HG02642 (cell line): ENCODE measurements around the gene ZNF283.
"Not testable (repeated sequence)": the region's sequence is repeated elsewhere in the genome, so short reads cannot be mapped to it uniquely, and the experiment has no call there.

ENCODE experiments used
- ATAC-seq: cut with Tn5 transposase; IDR thresholded peaks from one replicate; pipeline ENCODE4 v1.9.1; 2021; ENCODE audit warnings: mild to moderate bottlenecking; ENCODE audit not compliant: unreplicated experiment, poor library complexity

The ZNF283 gene

GRCh38 chr19:43798546-43799409 is 28.3 kb upstream of the ZNF283 start:
- no peak for ATAC-seq

DNA sequence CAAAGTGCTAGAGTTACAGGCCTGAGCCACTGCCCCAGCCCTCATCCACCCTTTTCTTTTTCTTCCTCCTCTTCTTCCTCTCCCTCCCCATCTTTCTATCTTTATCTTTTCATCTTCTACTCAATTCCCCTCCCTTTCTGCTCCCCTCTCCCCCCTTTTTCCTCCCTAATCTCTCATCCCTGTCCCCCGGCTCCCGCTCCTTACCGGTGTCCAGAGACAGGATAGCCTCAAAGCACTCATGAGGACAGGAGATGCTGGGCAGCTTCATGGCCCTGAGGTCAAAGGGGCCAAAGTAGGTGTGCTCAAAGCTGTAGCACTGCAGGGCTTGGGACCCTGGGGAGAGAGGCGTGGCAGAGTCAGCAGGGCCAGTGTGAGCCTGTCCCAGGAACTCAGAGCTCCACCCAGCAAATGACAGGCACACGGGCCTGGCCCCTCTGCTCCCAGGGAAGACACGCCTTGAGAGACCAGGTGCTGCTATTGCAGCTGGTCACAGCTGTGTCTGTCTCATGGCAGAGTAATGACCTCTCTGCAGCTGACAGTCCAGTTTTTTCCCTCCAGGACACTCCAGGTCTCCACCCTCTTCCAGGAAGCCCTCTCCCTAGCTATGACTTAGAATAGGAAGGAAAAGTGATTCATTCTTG is 27.5 kb upstream of the ZNF283 start:
- no peak for ATAC-seq

- no peak for ATAC-seq
Observed at GRCh38 chr19:43802216-43802951, 24.7 kb upstream of the ZNF283 start, which contains the start of gene LYPD5. Gene LYPD5 (minus strand): TSS chr19:43802447. CDS start chr19:43802380, 67 bp downstream.

DNA sequence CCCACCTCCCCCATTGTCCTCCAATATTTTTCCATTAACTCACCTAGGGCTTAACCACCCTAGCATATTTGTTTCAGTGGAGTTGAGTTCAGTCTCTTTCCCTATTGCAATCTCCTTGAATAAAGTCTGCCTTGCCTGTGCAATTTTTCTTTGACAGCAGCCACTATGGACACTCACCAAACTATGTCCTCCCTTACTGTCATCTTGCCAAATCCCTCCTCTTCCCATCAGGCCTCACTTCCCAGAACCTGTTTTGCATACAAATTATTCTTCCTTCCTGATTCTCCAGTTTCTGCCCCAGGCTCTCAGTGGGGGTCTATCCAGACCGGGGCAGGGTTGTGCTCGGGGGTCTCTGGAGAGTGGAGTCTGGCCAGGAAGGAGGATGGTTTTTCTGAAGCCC is 22.7 kb upstream of the ZNF283 start:
- no peak for ATAC-seq

DNA sequence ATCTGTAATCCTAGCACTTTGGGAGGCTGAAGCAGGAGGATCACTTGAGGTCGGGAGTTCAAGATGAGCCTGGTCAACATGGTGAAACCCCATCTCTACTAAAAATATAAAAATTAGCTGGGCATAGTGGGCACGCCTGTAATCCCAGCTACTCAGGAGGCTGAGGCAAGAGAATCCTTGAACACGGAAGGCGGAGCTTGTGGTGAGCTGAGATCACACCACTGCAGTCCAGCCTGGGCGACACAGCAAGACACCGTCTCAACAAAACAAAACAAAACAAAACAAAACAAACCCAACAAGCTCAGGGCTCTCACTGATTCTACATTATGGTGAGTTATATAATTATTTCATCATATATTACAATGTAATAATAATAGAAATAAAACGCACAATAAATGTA is 20.7 kb upstream of the ZNF283 start:
- ATAC-seq = not testable (repeated sequence)

GRCh38 chr19:43806848-43807247 is 20.3 kb upstream of the ZNF283 start:
- no peak for ATAC-seq

DNA sequence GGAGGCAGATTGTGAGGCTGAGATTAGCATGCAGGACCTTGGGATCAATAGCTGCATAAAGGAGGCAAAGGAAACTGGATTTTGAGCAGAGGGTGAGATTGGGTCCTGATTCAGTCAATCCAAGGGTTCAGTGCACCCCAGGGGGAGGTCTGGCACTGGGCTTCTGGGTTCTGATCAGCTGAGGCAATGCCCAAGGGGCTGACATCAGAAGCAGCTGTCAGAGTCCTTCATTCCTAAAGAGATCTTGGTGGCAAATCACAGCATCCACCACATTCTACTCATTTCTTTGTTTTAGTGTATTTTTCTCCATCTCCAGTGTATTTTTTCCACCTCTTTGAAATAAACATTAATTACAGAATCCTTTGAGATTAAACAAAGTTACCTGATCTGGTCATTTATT is 19.5 kb upstream of the ZNF283 start:
- ATAC-seq = no peak

DNA sequence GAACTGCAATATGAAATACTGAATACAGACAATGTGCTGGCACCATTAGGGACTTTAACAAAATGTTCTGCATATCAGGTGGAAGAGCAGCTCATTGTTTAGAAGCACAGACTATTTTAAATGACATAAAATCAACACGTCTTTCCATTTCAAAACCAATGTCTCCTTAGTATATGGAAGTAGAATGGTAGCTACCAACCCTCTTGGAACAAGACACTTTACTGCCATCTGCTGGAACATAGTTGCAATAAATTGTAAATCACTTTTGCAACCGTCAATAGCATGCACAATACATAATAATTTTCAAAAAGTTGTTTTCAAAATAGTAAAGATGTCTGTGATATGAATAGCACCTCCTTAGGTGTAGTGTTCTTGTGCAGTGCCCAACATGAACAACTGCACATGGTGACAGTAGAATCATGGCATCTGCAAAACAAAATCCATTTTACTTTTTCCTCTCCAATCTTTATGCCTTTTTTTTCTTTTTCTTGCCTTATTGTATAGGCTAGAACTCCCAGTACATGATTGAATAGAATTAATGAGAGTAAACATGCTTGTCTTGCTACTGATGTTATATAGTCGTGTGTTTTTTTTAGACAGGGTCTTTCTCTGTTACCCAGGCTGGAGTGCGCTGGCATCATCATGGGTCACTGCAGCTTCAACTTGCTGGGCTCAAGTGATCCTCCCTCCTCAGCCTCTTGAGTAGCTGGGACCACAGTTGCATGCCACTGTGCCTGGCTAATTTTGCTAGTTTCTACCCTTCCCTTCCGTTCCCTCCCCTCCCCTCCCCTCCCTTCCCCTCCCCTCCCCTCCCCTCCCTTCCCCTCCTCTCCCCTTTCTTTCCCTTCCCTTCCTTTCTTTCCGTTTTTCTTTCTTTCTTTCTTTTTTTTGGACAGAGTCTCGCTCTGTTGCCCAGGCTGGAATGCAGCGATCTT is 17.1 kb upstream of the ZNF283 start:
- no peak for ATAC-seq

DNA sequence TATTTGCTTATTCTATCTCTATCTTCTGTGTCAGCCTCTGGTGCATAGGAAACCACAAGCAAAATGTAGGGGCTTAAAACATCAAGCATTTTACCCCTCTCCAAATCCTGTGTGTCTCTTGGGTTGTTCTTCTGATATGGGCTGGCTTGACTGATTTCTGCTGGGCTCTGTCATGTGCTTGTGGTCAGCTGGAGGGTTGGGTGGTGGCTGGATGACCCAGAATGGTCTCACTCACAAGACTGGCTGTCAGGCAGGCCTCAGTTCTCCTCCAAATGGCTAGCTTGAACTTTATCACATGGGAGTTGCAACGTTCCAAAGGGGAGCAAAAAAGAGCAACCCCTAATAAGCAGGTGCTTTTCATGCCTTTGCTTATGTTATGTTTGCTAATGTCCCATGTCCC is 15.3 kb upstream of the ZNF283 start:
- ATAC-seq = no peak

DNA sequence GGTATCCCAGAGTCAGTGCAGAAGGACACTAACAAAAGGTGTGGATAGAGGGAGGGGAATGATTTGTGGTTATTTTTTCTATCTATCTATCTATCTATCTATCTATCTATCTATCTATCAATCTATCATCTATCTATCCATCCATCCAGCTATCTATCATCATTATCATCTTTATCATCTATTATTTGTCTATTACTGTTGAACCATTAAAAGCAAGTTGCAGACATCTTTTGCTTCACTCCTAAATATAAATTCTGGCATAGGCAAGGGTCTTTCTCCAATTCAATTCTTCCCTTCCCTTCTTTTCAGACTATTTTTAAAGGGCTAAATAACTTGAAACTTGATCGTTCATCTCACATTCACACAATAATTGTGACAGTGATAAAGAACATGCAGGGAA is 14.9 kb upstream of the ZNF283 start:
- no peak for ATAC-seq

- no peak for ATAC-seq
Observed at GRCh38 chr19:43812688-43813087, 14.4 kb upstream of the ZNF283 start.

GRCh38 chr19:43814663-43815352 is 12.3 kb upstream of the ZNF283 start:
- ATAC-seq = no peak

GRCh38 chr19:43817454-43817853 is 9.7 kb upstream of the ZNF283 start:
- not testable (repeated sequence) for ATAC-seq

DNA sequence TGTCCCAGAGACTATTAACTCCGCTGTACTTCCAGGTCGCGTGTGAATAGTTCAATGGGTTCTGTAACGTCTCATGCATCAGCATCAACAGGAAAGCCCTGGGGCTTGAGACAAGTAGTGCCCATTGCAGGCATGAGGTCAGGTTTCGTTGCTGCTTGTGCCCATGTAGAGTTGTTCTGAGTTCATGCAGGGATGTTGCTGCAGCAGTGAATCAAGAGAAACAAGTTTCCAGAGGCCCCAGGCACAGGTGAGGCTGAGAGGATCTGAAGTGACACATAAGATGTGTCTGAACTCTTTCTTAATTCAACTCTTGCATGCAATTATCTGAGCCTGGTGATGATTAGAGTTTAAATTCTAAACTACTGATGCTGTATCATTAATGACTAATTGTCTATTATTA is 8.6 kb upstream of the ZNF283 start:
- no peak for ATAC-seq

DNA sequence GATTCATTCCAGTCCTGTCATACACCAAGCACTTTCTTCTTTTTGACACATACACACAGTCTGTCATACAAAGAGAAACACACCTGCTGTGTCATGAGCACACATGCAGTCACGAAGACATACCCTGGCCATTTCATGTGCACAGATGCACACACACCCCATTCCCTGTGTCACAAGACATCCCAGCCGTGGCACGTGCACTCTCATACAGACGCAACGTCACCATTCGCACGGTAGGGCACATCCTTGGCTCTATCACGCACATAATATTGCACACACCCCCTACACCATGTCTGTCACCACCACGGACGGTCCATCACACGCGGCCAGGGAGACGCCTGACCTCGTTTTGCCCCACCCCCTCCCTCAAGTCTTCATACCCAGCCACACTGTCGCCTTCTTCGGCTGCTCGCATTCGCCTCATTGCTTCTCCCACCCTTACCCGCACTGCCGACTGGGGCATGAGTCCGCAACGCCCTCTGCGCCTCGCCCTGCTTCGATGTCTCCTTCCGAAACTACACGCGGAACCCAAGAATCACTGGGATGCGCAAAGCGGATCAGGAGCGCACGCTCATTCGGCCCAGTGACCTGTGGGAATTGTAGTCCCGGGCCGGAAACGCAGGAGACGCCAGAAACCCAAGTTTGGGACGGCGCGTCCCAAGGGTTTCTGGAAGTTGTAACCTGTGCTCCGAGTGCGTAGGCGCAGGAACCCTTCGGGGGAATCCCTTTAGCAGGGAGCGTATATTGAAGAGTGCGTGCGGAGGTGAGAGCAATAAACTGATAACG is 6.8 kb upstream of the ZNF283 start:
- ATAC-seq = no peak

- no peak for ATAC-seq
Observed at GRCh38 chr19:43820884-43821215, 6.3 kb upstream of the ZNF283 start.

DNA sequence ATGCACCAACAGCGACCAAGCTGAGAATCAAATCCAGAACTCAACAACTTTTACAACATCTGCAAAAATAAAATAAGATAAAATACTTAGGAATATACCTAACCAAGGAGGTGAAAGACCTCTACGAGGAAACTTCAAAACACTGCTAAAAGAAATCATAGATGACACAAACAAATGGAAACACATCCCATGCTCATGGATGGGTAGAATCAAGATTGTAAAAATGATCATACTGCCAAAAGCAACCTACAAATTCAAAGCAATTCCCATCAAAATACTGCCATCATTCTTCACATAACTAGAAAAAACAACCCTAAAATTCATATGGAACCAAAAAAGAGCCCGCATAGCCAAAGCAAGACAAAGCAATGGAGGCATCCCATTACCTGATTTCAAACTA is 3.3 kb upstream of the ZNF283 start:
- ATAC-seq = not testable (repeated sequence)

DNA sequence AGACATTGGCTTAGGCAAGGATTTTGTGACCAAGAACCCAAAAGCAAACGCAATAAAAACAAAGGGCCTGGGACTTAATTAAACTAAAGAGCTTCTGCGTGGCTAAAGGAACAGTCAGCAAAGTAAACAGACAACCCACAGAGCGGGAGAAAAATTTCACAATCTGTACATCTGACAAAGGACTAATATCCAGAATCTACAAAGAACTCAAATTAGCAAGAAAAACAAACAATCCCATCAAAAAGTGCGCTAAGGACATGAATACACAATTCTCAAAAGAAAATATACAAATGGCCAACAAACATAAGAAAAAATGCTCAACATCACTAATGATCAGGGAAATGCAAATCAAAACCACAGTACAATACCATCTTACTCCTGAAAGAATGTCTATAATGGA is 2.5 kb upstream of the ZNF283 start:
- not testable (repeated sequence) for ATAC-seq

DNA sequence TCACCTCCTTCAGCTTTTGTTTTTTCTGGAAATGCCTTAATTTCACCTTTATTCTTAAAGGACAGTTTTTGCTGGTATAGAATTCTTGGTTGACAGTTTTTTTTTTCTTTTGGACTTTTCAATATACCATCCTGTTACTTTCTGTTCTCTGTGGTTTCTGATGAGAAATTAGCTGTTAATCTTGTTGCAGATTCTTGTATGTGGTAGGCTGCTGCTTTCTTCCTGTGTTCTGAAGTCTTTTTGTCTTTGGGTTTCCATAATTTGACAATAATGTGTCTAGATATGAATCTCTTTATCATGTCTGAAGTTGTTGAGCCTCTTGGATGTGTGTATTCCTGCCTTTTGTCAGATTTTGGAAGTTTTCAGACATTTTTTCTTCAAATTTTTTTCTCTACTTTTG is 12.0 kb downstream of the ZNF283 start:
- no peak for ATAC-seq
